ENCODE results near the gene ZNF827.

The ZNF827 gene

DNA sequence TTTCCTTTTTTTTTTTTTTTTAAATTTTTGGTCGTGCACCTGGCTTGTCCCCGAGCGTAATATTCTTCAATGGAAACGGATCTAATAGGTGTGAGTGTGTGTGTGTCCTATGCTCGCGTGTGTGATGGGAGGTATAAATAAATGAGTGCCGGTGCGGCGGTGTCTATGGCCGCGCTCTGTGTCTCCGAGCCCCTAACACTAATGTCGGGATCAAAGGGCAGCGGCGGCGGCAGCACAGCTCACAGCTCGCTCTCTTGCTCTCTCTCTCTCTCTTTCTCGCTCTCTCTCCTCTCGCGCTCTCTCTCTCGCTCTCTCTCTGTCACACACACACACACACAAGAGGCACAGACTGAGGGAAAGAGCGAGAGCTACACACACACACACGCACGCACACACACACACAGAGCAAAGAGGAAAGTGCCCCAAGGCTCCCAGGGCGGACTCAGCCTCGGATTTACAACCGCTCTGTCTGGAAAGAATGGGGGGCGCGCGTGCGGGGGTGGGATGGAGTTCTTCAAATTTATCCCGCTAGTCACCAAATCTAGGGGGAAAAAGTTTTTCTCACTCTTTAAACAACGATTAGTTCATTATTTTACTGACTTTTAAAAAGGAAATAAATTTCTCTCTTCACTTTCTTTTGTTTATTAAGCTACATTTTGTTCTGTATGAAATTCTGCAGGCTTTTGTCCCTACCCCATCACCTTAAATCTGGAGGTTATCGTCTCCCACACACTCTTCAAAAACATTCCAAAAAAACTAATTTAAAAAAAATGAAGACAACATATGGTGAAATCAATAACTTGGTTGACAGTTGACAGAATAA, at the start of gene ZNF827 (continued):
- peak; percentile 48; the same call in 1 of the 2 replicates for TF ChIP-seq ZNF394 (tag by site-specific recombination; IDR thresholded peaks at IDR 0.05; ENCODE audit: borderline replicate concordance)
- TF ChIP-seq, protein P1, sequence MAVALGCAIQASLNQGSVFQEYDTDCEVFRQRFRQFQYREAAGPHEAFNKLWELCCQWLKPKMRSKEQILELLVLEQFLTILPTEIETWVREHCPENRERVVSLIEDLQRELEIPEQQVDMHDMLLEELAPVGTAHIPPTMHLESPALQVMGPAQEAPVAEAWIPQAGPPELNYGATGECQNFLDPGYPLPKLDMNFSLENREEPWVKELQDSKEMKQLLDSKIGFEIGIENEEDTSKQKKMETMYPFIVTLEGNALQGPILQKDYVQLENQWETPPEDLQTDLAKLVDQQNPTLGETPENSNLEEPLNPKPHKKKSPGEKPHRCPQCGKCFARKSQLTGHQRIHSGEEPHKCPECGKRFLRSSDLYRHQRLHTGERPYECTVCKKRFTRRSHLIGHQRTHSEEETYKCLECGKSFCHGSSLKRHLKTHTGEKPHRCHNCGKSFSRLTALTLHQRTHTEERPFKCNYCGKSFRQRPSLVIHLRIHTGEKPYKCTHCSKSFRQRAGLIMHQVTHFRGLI (tag by site-specific recombination; IDR thresholded peaks at IDR 0.05), result no peak
- TF ChIP-seq ZNF221 (tag by site-specific recombination; IDR thresholded peaks at IDR 0.05; ENCODE audit: borderline replicate concordance), result no peak
- TF ChIP-seq ZNF341 (tag by site-specific recombination; IDR thresholded peaks at IDR 0.05; ENCODE audit: low read depth), result peak; percentile 35; the same call in 1 of the 2 replicates
- TF ChIP-seq ZBTB21 (tag by site-specific recombination; IDR thresholded peaks at IDR 0.05), result 0 out of 2 replicates have a peak, but pooled peaks have one; percentile 43
- TF ChIP-seq ZNF416 (tag by site-specific recombination; IDR thresholded peaks at IDR 0.05), result 0 out of 2 replicates have a peak, but pooled peaks have one; percentile 33
- TF ChIP-seq ZNF600 (tag by site-specific recombination; IDR thresholded peaks at IDR 0.05), result peak; percentile 93
- TF ChIP-seq GLIS1 (tag by site-specific recombination; IDR thresholded peaks at IDR 0.05), result 0 out of 2 replicates have a peak, but pooled peaks have one; percentile 13
- TF ChIP-seq ZNF677 (tag by site-specific recombination; IDR thresholded peaks at IDR 0.05), result no peak
- no peak for TF ChIP-seq ZSCAN16 (tag by site-specific recombination; IDR thresholded peaks at IDR 0.05)
- TF ChIP-seq GFI1B (tag by site-specific recombination; IDR thresholded peaks at IDR 0.05), result peak; percentile 75; the same call in 1 of the 2 replicates
- peak; percentile 41; the same call in 1 of the 2 replicates for TF ChIP-seq KLF9 (tag by site-specific recombination; IDR thresholded peaks at IDR 0.05; ENCODE audit: low read depth)
- peak; percentile 91; the same call in 1 of the 2 replicates for TF ChIP-seq ZNF324 (tag by site-specific recombination; IDR thresholded peaks at IDR 0.05)
- peak; percentile 62 for TF ChIP-seq ZNF501 (tag by site-specific recombination; IDR thresholded peaks at IDR 0.05)
- TF ChIP-seq GLIS2 (tag by site-specific recombination; IDR thresholded peaks at IDR 0.05), result peak; percentile 46; the same call in 1 of the 2 replicates
- TF ChIP-seq RBAK (tag by site-specific recombination; IDR thresholded peaks at IDR 0.05), result no peak
- no peak for TF ChIP-seq ZNF184 (tag by site-specific recombination; IDR thresholded peaks at IDR 0.05)
- no peak for TF ChIP-seq ZNF175 (tag by site-specific recombination; IDR thresholded peaks at IDR 0.05)
- no peak for TF ChIP-seq ZNF202 (tag by site-specific recombination; IDR thresholded peaks at IDR 0.05; ENCODE audit: borderline replicate concordance)
- no peak for TF ChIP-seq PRDM2 (tag by site-specific recombination; IDR thresholded peaks at IDR 0.05; ENCODE audit: borderline replicate concordance)
- TF ChIP-seq ZSCAN23 (tag by site-specific recombination; IDR thresholded peaks at IDR 0.05), result no peak
- TF ChIP-seq YY2 (tag by site-specific recombination; IDR thresholded peaks at IDR 0.05), result peak; percentile 77
- peak; percentile 38; the same call in 1 of the 2 replicates for TF ChIP-seq ZNF266 (tag by site-specific recombination; IDR thresholded peaks at IDR 0.05; ENCODE audit: low read depth)
- no peak for TF ChIP-seq SP2 (tag by site-specific recombination; IDR thresholded peaks at IDR 0.05)
- TF ChIP-seq ZNF433 (tag by site-specific recombination; IDR thresholded peaks at IDR 0.05; ENCODE audit: low read depth), result no peak
- TF ChIP-seq HIC1 (tag by site-specific recombination; IDR thresholded peaks at IDR 0.05), result peak; percentile 66; the same call in 1 of the 2 replicates

Data from HEK293 (cell line).